ENCODE results near the gene BAZ1A. TPM values are rescaled to one million over a fixed set of nuclear protein-coding genes. Genes with fewer than 3 reads are reported as not detected.
A peak's percentile ranks its signal among the peaks of the same experiment; 100 is the strongest.

The BAZ1A gene
- total RNA-seq, 1 donor from 2014 or later: 25.0 TPM

- TF ChIP-seq, protein P1, sequence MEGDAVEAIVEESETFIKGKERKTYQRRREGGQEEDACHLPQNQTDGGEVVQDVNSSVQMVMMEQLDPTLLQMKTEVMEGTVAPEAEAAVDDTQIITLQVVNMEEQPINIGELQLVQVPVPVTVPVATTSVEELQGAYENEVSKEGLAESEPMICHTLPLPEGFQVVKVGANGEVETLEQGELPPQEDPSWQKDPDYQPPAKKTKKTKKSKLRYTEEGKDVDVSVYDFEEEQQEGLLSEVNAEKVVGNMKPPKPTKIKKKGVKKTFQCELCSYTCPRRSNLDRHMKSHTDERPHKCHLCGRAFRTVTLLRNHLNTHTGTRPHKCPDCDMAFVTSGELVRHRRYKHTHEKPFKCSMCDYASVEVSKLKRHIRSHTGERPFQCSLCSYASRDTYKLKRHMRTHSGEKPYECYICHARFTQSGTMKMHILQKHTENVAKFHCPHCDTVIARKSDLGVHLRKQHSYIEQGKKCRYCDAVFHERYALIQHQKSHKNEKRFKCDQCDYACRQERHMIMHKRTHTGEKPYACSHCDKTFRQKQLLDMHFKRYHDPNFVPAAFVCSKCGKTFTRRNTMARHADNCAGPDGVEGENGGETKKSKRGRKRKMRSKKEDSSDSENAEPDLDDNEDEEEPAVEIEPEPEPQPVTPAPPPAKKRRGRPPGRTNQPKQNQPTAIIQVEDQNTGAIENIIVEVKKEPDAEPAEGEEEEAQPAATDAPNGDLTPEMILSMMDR (IDR thresholded peaks at IDR 0.05): no peak
- H3K4me1 Mint-ChIP-seq (ENCODE audit: low read depth): peaks cover 10% of the 10 kb centered on the region
- H3K9me3 Mint-ChIP-seq (ENCODE audit: low read depth): no peaks in the 10 kb centered on the region
- DNase-seq (ENCODE audit: low spot score): no peak
- no peak overlapping the region for H3K4me3 Mint-ChIP-seq (ENCODE audit: unreplicated experiment)
- no peaks in the 10 kb centered on the region for H3K27me3 Mint-ChIP-seq (ENCODE audit: low read depth)
- H3K36me3 Mint-ChIP-seq (ENCODE audit: low read depth): peaks cover 10% of the 10 kb centered on the region
- no peak overlapping the region for H3K27ac Mint-ChIP-seq (ENCODE audit: unreplicated experiment)
These were observed 120.5 kb downstream of the BAZ1A start for GRCh38 chr14:34754687-34755086.

GRCh38 chr14:34750670-34751069, 124.5 kb downstream of the BAZ1A start:
- Mint-ChIP-seq H3K9me3 (ENCODE audit: low read depth) (no peaks in the 10 kb centered on the region), H3K27ac (ENCODE audit: unreplicated experiment) (peak overlapping the region; percentile 22), H3K36me3 (ENCODE audit: low read depth) (peaks cover 5% of the 10 kb centered on the region), H3K4me3 (ENCODE audit: unreplicated experiment) (no peak overlapping the region), H3K27me3 (ENCODE audit: low read depth) (no peaks in the 10 kb centered on the region), H3K4me1 (ENCODE audit: low read depth) (peaks cover 10% of the 10 kb centered on the region)
- TF ChIP-seq, protein P1 (IDR thresholded peaks at IDR 0.05): no peak
- DNase-seq (ENCODE audit: low spot score): no peak

DNA sequence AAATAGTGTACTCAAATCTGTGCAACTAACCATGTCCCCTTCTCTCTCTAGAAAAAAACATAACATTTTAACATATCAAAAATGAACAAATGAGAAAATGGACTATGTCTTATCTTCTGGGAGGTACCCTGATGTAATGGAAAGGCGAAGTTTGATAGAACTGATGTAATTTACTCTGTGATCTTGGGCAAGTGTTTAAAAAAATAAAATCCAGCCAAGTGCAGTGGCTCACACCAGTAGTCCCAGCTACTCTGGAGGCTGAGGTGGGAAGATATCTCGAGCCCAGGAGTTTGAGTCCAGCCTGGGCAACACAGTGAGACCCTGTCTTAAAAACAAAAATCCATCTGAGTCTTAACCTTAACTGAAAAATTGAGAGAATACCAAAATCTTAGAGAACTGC, 124.9 kb downstream of the BAZ1A start:
- H3K27ac Mint-ChIP-seq (ENCODE audit: unreplicated experiment): peak overlapping the region; percentile 4
- no peaks in the 10 kb centered on the region for H3K9me3 Mint-ChIP-seq (ENCODE audit: low read depth)
- H3K36me3 Mint-ChIP-seq (ENCODE audit: low read depth): peaks cover 3% of the 10 kb centered on the region
- peaks cover 10% of the 10 kb centered on the region for H3K4me1 Mint-ChIP-seq (ENCODE audit: low read depth)
- TF ChIP-seq, protein P1 (IDR thresholded peaks at IDR 0.05): no peak
- H3K4me3 Mint-ChIP-seq (ENCODE audit: unreplicated experiment): no peak overlapping the region
- no peak for DNase-seq (ENCODE audit: low spot score)
- no peaks in the 10 kb centered on the region for H3K27me3 Mint-ChIP-seq (ENCODE audit: low read depth)

DNA sequence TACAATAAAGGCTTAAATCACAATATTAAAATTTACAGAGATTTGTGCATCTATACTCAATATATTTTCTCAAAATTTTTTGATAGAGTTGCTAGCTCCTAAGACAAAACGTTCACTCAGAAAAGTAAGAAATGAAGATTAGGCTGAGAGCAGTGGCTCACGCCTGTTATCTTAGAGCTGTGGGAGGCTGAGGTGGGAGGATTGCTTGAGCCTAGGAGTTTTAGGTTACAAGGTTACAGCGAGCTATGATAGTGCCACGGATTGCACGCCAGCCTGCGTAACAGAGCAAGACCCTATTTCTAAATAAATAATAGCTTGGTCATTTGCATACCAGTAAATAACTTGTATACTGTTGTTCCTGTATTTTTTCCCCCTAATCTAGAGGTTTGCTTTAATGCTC, 125.8 kb downstream of the BAZ1A start:
- Mint-ChIP-seq H3K27me3 (ENCODE audit: low read depth) (no peaks in the 10 kb centered on the region), H3K27ac (ENCODE audit: unreplicated experiment) (no peak overlapping the region), H3K4me1 (ENCODE audit: low read depth) (peaks cover 10% of the 10 kb centered on the region), H3K36me3 (ENCODE audit: low read depth) (peaks cover 2% of the 10 kb centered on the region), H3K4me3 (ENCODE audit: unreplicated experiment) (no peak overlapping the region), H3K9me3 (ENCODE audit: low read depth) (no peaks in the 10 kb centered on the region)
- DNase-seq (ENCODE audit: low spot score): no peak
- TF ChIP-seq, protein P1 (IDR thresholded peaks at IDR 0.05): no peak

DNA sequence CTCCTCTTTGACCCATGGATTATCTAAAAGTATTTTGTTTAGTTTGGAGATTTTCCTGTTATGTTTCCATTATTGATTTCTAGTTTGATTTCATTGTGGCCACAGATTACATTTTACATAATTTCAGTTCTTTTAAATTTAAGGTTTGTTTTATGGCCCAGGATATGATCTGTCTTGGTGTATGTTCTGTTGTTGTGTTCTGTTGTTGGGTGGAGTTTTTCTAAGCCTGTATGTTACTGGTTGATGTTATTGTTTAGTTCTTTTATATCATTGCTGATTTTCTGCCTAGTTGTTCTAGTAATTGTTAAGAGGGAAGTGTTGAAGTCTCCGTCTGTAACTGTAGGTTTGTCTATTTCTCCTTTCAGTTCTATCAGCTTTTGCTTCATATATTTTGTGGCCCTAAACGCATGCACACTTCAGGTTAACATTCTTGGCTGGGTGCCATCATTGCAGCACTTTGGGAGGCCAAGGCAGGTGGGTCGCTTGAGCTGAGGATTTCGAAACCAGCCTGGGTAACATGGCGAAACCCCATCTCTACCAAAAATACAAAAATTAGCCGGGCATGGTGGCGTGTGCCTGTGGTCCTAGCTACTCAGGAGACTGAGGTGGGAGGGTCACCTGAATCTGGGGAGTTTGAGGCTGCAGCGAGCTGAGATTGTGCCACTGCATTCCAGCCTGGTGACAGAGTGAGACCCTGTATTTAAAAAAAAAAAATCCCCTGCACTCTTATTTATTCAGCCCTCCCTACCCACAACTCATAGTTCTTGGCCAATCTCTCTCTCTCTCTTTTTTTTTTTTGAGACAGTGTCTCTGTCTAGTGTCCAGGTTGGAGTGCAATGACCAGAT, 132.7 kb downstream of the BAZ1A start:
- no peak overlapping the region for H3K27ac Mint-ChIP-seq (ENCODE audit: unreplicated experiment)
- H3K9me3 Mint-ChIP-seq (ENCODE audit: low read depth): peaks cover 12% of the 10 kb centered on the region
- DNase-seq (ENCODE audit: low spot score): no peak
- peaks cover 6% of the 10 kb centered on the region for H3K4me1 Mint-ChIP-seq (ENCODE audit: low read depth)
- no peak overlapping the region for H3K4me3 Mint-ChIP-seq (ENCODE audit: unreplicated experiment)
- TF ChIP-seq, protein P1 (IDR thresholded peaks at IDR 0.05): no peak
- no peaks in the 10 kb centered on the region for H3K27me3 Mint-ChIP-seq (ENCODE audit: low read depth)
- no peaks in the 10 kb centered on the region for H3K36me3 Mint-ChIP-seq (ENCODE audit: low read depth)
